ENCODE measurements around the gene TENM3. TPM values are rescaled to one million over a fixed set of nuclear protein-coding genes. Genes with fewer than 3 reads are reported as not detected.
"Not testable (repeated sequence)": the region's sequence is repeated elsewhere in the genome, so short reads cannot be mapped to it uniquely, and the experiment has no call there.

The TENM3 gene
- total RNA-seq, 1 donor from 2014 or later, result 62.0 TPM

GRCh38 chr4:182788201-182788600, 545.0 kb downstream of the TENM3 start:
- no peak for DNase-seq

- no peak for DNase-seq
Measured at GRCh38 chr4:182789529-182789928, 546.3 kb downstream of the TENM3 start.

GRCh38 chr4:182795446-182796238, 552.4 kb downstream of the TENM3 start:
- DNase-seq, result no peak

GRCh38 chr4:182799515-182800215, 556.5 kb downstream of the TENM3 start:
- DNase-seq, result no peak

GRCh38 chr4:182800216-182800515, 557.0 kb downstream of the TENM3 start:
- DNase-seq, result no peak

GRCh38 chr4:182801636-182802035, 558.4 kb downstream of the TENM3 start:
- no peak for DNase-seq

GRCh38 chr4:182802621-182803020, 559.4 kb downstream of the TENM3 start:
- DNase-seq, result no peak

- DNase-seq, result no peak
Measured at GRCh38 chr4:182803235-182803634, 560.0 kb downstream of the TENM3 start.

- DNase-seq, result no peak
Measured at GRCh38 chr4:182804131-182804530, 560.9 kb downstream of the TENM3 start.

- no peak for DNase-seq
Measured at GRCh38 chr4:182805321-182805720, 562.1 kb downstream of the TENM3 start.

GRCh38 chr4:182805750-182806149, 562.5 kb downstream of the TENM3 start:
- DNase-seq, result no peak

GRCh38 chr4:182806259-182807252, 563.4 kb downstream of the TENM3 start:
- DNase-seq, result peak; percentile 91

- DNase-seq, result no peak
Measured at GRCh38 chr4:182807346-182807745, 564.1 kb downstream of the TENM3 start.

- DNase-seq, result no peak
Measured at GRCh38 chr4:182807767-182808548, 564.8 kb downstream of the TENM3 start.

GRCh38 chr4:182808673-182809416, 565.6 kb downstream of the TENM3 start:
- no peak for DNase-seq

GRCh38 chr4:182809417-182810102, 566.4 kb downstream of the TENM3 start:
- no peak for DNase-seq

GRCh38 chr4:182810103-182810615, 567.0 kb downstream of the TENM3 start:
- no peak for DNase-seq

GRCh38 chr4:182812916-182813315, 569.7 kb downstream of the TENM3 start:
- no peak for DNase-seq

GRCh38 chr4:182814065-182814464, 570.9 kb downstream of the TENM3 start:
- DNase-seq, result not testable (repeated sequence)
